ENCODE measurements around the gene OTOP3.
"Not testable (repeated sequence)": the region's sequence is repeated elsewhere in the genome, so short reads cannot be mapped to it uniquely, and the experiment has no call there.

OTOP3 gene

GRCh38 chr17:74935585-74936469, at the start of gene OTOP3:
OTOP3 (plus strand) TSS chr17:74935898; CDS start chr17:74935922, 24 bp downstream.
- DNase-seq (ENCODE audit: low read depth) = no peak

- DNase-seq (ENCODE audit: low read depth) = no peak
Measured at GRCh38 chr17:74888469-74888868, 47.2 kb upstream of the OTOP3 start.

- no peak for DNase-seq (ENCODE audit: low read depth)
Measured at GRCh38 chr17:74890554-74890953, 45.1 kb upstream of the OTOP3 start.

GRCh38 chr17:74892013-74892841, 43.5 kb upstream of the OTOP3 start:
- no peak for DNase-seq (ENCODE audit: low read depth)

- DNase-seq (ENCODE audit: low read depth) = no peak
Measured at GRCh38 chr17:74892974-74893911, 42.5 kb upstream of the OTOP3 start, which contains the start of gene FADS6. FADS6 (minus strand) TSS chr17:74893633; CDS start chr17:74893595, 38 bp downstream.

GRCh38 chr17:74893936-74894671, 41.6 kb upstream of the OTOP3 start:
- DNase-seq (ENCODE audit: low read depth) = no peak

GRCh38 chr17:74898376-74898946, 37.2 kb upstream of the OTOP3 start:
- DNase-seq (ENCODE audit: low read depth) = no peak

- DNase-seq (ENCODE audit: low read depth) = no peak
Measured at GRCh38 chr17:74900208-74900607, 35.5 kb upstream of the OTOP3 start.

GRCh38 chr17:74901353-74902135, 34.2 kb upstream of the OTOP3 start:
- no peak for DNase-seq (ENCODE audit: low read depth)

GRCh38 chr17:74903034-74903433, 32.7 kb upstream of the OTOP3 start:
- DNase-seq (ENCODE audit: low read depth) = no peak

GRCh38 chr17:74903671-74904070, 32.0 kb upstream of the OTOP3 start:
- DNase-seq (ENCODE audit: low read depth) = no peak

- DNase-seq (ENCODE audit: low read depth) = no peak
Measured at GRCh38 chr17:74904687-74905409, 30.9 kb upstream of the OTOP3 start.

GRCh38 chr17:74906214-74906793, 29.4 kb upstream of the OTOP3 start:
- DNase-seq (ENCODE audit: low read depth) = not testable (repeated sequence)

GRCh38 chr17:74907012-74907411, 28.7 kb upstream of the OTOP3 start:
- no peak for DNase-seq (ENCODE audit: low read depth)

GRCh38 chr17:74909097-74909496, 26.6 kb upstream of the OTOP3 start:
- not testable (repeated sequence) for DNase-seq (ENCODE audit: low read depth)

- not testable (repeated sequence) for DNase-seq (ENCODE audit: low read depth)
Measured at GRCh38 chr17:74911423-74911822, 24.3 kb upstream of the OTOP3 start.

GRCh38 chr17:74916136-74916850, 19.4 kb upstream of the OTOP3 start:
- DNase-seq (ENCODE audit: low read depth) = no peak

GRCh38 chr17:74916851-74917199, 18.9 kb upstream of the OTOP3 start:
- no peak for DNase-seq (ENCODE audit: low read depth)

All from stimulated activated CD8-positive, alpha-beta memory T cell treated with anti-CD3 and anti-CD28 coated beads, Interleukin-7, amount 100 ng/mL, for 24 hours (primary cell).